IgD-negative memory B cell (primary cell): ENCODE data around the gene STH. TPM values are rescaled to one million over a fixed set of nuclear protein-coding genes. Genes with fewer than 3 reads are reported as not detected.
"Not testable (repeated sequence)": the region's sequence is repeated elsewhere in the genome, so short reads cannot be mapped to it uniquely, and the experiment has no call there.

Experiments used
- H3K27ac Mint-ChIP-seq, 3 donors: one replicate each; pipeline ENCODE4 v1.8.0; 2020 to 2022; ENCODE audit warnings: mild to moderate bottlenecking in 3 of 3, mixed read lengths in 3 of 3, moderate library complexity in 1 of 3
- H3K27me3 Mint-ChIP-seq: one replicate; pipeline ENCODE4 v1.8.0; 2021; ENCODE audit warnings: mixed read lengths
- H3K36me3 Mint-ChIP-seq: one replicate; pipeline ENCODE4 v1.8.0; 2020; ENCODE audit warnings: mild to moderate bottlenecking, mixed read lengths
- H3K4me1 Mint-ChIP-seq, 3 donors: one replicate each; pipeline ENCODE4 v1.8.0; 2020 to 2022; ENCODE audit warnings: mixed read lengths in 3 of 3, mild to moderate bottlenecking in 1 of 3
- H3K4me3 Mint-ChIP-seq, 4 donors: one replicate each; pipeline ENCODE4 v1.8.0; 2020 to 2022; ENCODE audit warnings: mild to moderate bottlenecking in 4 of 4, mixed read lengths in 4 of 4, moderate library complexity in 3 of 4
- H3K9me3 Mint-ChIP-seq, 3 donors: one replicate each; pipeline ENCODE4 v1.8.0; 2020 to 2021; ENCODE audit warnings: mixed read lengths in 3 of 3, mild to moderate bottlenecking in 1 of 3
- polyA plus RNA-seq: library from polyadenylated mRNA; unstranded; fragments of 300-500 nt; fragmentation: Illumina TruSeq; gene quantifications from one replicate; pipeline ENCODE4 v1.2.3, GENCODE V29; 2021

Gene STH
- polyA plus RNA-seq, 1 donor from 2014 or later = not detected

DNA sequence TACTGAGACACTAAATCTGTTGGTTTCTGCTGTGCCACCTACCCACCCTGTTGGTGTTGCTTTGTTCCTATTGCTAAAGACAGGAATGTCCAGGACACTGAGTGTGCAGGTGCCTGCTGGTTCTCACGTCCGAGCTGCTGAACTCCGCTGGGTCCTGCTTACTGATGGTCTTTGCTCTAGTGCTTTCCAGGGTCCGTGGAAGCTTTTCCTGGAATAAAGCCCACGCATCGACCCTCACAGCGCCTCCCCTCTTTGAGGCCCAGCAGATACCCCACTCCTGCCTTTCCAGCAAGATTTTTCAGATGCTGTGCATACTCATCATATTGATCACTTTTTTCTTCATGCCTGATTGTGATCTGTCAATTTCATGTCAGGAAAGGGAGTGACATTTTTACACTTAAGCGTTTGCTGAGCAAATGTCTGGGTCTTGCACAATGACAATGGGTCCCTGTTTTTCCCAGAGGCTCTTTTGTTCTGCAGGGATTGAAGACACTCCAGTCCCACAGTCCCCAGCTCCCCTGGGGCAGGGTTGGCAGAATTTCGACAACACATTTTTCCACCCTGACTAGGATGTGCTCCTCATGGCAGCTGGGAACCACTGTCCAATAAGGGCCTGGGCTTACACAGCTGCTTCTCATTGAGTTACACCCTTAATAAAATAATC is 14.6 kb downstream of the STH start:
- Mint-ChIP-seq H3K9me3 (no peaks in the 10 kb centered on the region), H3K4me3 (no peak overlapping the region)

GRCh38 chr17:46019408-46019925 is 20.4 kb downstream of the STH start:
- peaks cover 12 to 16% (median 13%) of the 10 kb centered on the region in 3 donors for H3K4me1 Mint-ChIP-seq
- H3K27ac Mint-ChIP-seq = peak overlapping the region; percentile 84 to 97 (median 95)
- H3K9me3 Mint-ChIP-seq, H3K36me3 Mint-ChIP-seq, H3K27me3 Mint-ChIP-seq: not testable (repeated sequence)
- H3K4me3 Mint-ChIP-seq = peak overlapping the region in 3 of 4 donors; percentile 32 to 74 (median 45)

More for the DNA sequence above, 14.6 kb downstream of the STH start:
- Mint-ChIP-seq H3K27ac (no peak overlapping the region), H3K27me3 (no peaks in the 10 kb centered on the region), H3K36me3 (no peaks in the 10 kb centered on the region), H3K4me1 (peaks cover 0 to 3% (median 3%) of the 10 kb centered on the region in 3 donors)

- Mint-ChIP-seq H3K27ac (peak overlapping the region; percentile 84 to 97 (median 95)), H3K27me3 (no peaks in the 10 kb centered on the region), H3K9me3 (no peaks in the 10 kb centered on the region), H3K4me1 (peaks cover 12 to 17% (median 14%) of the 10 kb centered on the region in 3 donors), H3K4me3 (peak overlapping the region; percentile 30 to 74 (median 38)), H3K36me3 (no peaks in the 10 kb centered on the region)
These were observed 21.1 kb downstream of the STH start for GRCh38 chr17:46020023-46020761.

DNA sequence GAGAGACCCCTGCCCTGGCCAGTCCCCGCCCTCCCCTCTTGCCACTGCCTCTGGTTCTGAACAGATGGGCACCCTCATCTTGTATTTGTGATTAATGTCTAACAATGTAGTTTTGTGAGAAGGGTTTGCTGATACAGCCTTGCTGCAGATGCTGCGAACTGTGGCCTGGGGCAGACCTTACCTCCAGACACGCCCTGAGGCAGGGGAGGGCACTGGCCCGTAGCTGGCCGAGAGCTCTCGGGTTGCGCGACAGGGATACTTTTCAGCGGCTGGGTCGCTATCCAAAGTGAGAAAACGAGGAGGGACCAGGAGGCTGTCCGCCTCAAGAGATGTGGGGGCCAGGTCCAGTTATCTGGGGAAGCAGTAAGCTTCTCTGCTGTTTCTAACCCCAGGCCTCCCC is 21.9 kb downstream of the STH start:
- H3K27me3 Mint-ChIP-seq = no peaks in the 10 kb centered on the region
- H3K4me1 Mint-ChIP-seq = peaks cover 18 to 25% (median 22%) of the 10 kb centered on the region in 3 donors
- peak overlapping the region; percentile 84 to 97 (median 95) for H3K27ac Mint-ChIP-seq
- H3K4me3 Mint-ChIP-seq = no peak overlapping the region
- no peaks in the 10 kb centered on the region for H3K36me3 Mint-ChIP-seq
- no peaks in the 10 kb centered on the region for H3K9me3 Mint-ChIP-seq

GRCh38 chr17:46023366-46023765 is 24.3 kb downstream of the STH start:
- H3K27me3 Mint-ChIP-seq, H3K4me3 Mint-ChIP-seq, H3K9me3 Mint-ChIP-seq, H3K36me3 Mint-ChIP-seq: not testable (repeated sequence)
- Mint-ChIP-seq H3K4me1 (peaks cover 37 to 44% (median 42%) of the 10 kb centered on the region in 3 donors), H3K27ac (peak overlapping the region in 1 of 3 donors; percentile 36)

GRCh38 chr17:46023783-46024388 is 24.8 kb downstream of the STH start:
- Mint-ChIP-seq H3K27ac (peak overlapping the region in 2 of 3 donors; percentile 36 to 71), H3K4me3 (no peak overlapping the region), H3K9me3 (no peaks in the 10 kb centered on the region), H3K4me1 (peaks cover 40 to 47% (median 47%) of the 10 kb centered on the region in 3 donors), H3K36me3 (no peaks in the 10 kb centered on the region), H3K27me3 (no peaks in the 10 kb centered on the region)

DNA sequence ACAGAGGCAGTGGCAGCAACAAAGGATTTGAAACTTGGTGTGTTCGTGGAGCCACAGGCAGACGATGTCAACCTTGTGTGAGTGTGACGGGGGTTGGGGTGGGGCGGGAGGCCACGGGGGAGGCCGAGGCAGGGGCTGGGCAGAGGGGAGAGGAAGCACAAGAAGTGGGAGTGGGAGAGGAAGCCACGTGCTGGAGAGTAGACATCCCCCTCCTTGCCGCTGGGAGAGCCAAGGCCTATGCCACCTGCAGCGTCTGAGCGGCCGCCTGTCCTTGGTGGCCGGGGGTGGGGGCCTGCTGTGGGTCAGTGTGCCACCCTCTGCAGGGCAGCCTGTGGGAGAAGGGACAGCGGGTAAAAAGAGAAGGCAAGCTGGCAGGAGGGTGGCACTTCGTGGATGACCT is 25.5 kb downstream of the STH start:
- Mint-ChIP-seq H3K4me1 (peaks cover 47 to 52% (median 52%) of the 10 kb centered on the region in 3 donors), H3K27ac (peak overlapping the region in 1 of 3 donors; percentile 71), H3K9me3 (no peaks in the 10 kb centered on the region), H3K4me3 (peak overlapping the region in 2 of 4 donors; percentile 39 to 63), H3K36me3 (no peaks in the 10 kb centered on the region), H3K27me3 (no peaks in the 10 kb centered on the region)

GRCh38 chr17:46025060-46025459 is 26.0 kb downstream of the STH start:
- H3K4me1 Mint-ChIP-seq = peaks cover 44 to 50% (median 48%) of the 10 kb centered on the region in 3 donors
- H3K27me3 Mint-ChIP-seq = no peaks in the 10 kb centered on the region
- H3K4me3 Mint-ChIP-seq = peak overlapping the region in 2 of 4 donors; percentile 38 to 87
- H3K9me3 Mint-ChIP-seq = no peaks in the 10 kb centered on the region
- peaks cover under 1% of the 10 kb centered on the region for H3K36me3 Mint-ChIP-seq
- H3K27ac Mint-ChIP-seq = peak overlapping the region; percentile 40 to 96 (median 46)

GRCh38 chr17:46025510-46026165 is 26.6 kb downstream of the STH start:
- H3K4me1 Mint-ChIP-seq = peaks cover 39 to 48% (median 42%) of the 10 kb centered on the region in 3 donors
- H3K36me3 Mint-ChIP-seq = peaks cover 6% of the 10 kb centered on the region
- no peaks in the 10 kb centered on the region for H3K9me3 Mint-ChIP-seq
- H3K27me3 Mint-ChIP-seq = no peaks in the 10 kb centered on the region
- peak overlapping the region in 3 of 4 donors; percentile 64 to 87 (median 78) for H3K4me3 Mint-ChIP-seq
- H3K27ac Mint-ChIP-seq = peak overlapping the region; percentile 40 to 96 (median 94)

DNA sequence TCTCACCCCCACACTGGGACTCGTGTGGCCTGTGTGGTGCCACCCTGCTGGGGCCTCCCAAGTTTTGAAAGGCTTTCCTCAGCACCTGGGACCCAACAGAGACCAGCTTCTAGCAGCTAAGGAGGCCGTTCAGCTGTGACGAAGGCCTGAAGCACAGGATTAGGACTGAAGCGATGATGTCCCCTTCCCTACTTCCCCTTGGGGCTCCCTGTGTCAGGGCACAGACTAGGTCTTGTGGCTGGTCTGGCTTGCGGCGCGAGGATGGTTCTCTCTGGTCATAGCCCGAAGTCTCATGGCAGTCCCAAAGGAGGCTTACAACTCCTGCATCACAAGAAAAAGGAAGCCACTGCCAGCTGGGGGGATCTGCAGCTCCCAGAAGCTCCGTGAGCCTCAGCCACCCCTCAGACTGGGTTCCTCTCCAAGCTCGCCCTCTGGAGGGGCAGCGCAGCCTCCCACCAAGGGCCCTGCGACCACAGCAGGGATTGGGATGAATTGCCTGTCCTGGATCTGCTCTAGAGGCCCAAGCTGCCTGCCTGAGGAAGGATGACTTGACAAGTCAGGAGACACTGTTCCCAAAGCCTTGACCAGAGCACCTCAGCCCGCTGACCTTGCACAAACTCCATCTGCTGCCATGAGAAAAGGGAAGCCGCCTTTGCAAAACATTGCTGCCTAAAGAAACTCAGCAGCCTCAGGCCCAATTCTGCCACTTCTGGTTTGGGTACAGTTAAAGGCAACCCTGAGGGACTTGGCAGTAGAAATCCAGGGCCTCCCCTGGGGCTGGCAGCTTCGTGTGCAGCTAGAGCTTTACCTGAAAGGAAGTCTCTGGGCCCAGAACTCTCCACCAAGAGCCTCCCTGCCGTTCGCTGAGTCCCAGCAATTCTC is 27.4 kb downstream of the STH start:
- no peaks in the 10 kb centered on the region for H3K27me3 Mint-ChIP-seq
- peak overlapping the region; percentile 40 to 96 (median 94) for H3K27ac Mint-ChIP-seq
- peak overlapping the region in 3 of 4 donors; percentile 64 to 87 (median 82) for H3K4me3 Mint-ChIP-seq
- H3K4me1 Mint-ChIP-seq = peaks cover 38 to 44% (median 42%) of the 10 kb centered on the region in 3 donors
- peaks cover 9% of the 10 kb centered on the region for H3K36me3 Mint-ChIP-seq
- H3K9me3 Mint-ChIP-seq = no peaks in the 10 kb centered on the region

DNA sequence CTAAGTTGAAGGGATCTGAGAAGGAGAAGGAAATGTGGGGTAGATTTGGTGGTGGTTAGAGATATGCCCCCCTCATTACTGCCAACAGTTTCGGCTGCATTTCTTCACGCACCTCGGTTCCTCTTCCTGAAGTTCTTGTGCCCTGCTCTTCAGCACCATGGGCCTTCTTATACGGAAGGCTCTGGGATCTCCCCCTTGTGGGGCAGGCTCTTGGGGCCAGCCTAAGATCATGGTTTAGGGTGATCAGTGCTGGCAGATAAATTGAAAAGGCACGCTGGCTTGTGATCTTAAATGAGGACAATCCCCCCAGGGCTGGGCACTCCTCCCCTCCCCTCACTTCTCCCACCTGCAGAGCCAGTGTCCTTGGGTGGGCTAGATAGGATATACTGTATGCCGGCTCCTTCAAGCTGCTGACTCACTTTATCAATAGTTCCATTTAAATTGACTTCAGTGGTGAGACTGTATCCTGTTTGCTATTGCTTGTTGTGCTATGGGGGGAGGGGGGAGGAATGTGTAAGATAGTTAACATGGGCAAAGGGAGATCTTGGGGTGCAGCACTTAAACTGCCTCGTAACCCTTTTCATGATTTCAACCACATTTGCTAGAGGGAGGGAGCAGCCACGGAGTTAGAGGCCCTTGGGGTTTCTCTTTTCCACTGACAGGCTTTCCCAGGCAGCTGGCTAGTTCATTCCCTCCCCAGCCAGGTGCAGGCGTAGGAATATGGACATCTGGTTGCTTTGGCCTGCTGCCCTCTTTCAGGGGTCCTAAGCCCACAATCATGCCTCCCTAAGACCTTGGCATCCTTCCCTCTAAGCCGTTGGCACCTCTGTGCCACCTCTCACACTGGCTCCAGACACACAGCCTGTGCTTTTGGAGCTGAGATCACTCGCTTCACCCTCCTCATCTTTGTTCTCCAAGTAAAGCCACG is 28.3 kb downstream of the STH start:
- Mint-ChIP-seq H3K9me3 (no peaks in the 10 kb centered on the region), H3K27me3 (no peaks in the 10 kb centered on the region), H3K36me3 (peaks cover 9% of the 10 kb centered on the region), H3K27ac (peak overlapping the region; percentile 40 to 94 (median 71)), H3K4me3 (peak overlapping the region in 3 of 4 donors; percentile 31 to 82 (median 52)), H3K4me1 (peaks cover 38 to 44% (median 42%) of the 10 kb centered on the region in 3 donors)

DNA sequence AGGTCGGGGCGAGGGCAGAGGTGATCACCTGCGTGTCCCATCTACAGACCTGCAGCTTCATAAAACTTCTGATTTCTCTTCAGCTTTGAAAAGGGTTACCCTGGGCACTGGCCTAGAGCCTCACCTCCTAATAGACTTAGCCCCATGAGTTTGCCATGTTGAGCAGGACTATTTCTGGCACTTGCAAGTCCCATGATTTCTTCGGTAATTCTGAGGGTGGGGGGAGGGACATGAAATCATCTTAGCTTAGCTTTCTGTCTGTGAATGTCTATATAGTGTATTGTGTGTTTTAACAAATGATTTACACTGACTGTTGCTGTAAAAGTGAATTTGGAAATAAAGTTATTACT is 28.9 kb downstream of the STH start:
- Mint-ChIP-seq H3K4me1 (peaks cover 38 to 44% (median 42%) of the 10 kb centered on the region in 3 donors), H3K27me3 (no peaks in the 10 kb centered on the region), H3K36me3 (peaks cover 11% of the 10 kb centered on the region), H3K4me3 (peak overlapping the region in 2 of 4 donors; percentile 11 to 42), H3K9me3 (no peaks in the 10 kb centered on the region), H3K27ac (peak overlapping the region; percentile 40 to 57 (median 47))

DNA sequence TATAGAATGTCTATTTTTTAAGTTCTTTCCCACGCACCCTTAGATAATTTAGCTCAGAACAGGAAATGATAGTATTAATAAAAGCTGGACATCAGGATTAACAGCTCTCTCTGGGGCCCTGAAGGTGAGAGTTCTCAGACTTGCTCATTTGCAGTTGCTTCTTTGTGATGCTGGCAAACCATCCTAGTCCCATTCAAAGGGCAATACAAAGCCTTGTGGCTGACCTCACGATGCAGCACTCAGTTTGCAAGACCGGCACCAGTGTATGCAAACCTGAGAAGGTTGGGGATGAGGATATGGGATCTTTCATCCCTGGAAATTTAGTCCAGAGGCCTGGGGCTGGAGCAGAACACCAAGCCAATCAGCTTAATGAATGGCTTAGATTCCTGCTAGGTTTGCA is 29.3 kb downstream of the STH start:
- no peaks in the 10 kb centered on the region for H3K9me3 Mint-ChIP-seq
- peaks cover 38 to 44% (median 39%) of the 10 kb centered on the region in 3 donors for H3K4me1 Mint-ChIP-seq
- no peaks in the 10 kb centered on the region for H3K27me3 Mint-ChIP-seq
- peaks cover 11% of the 10 kb centered on the region for H3K36me3 Mint-ChIP-seq
- H3K27ac Mint-ChIP-seq = peak overlapping the region; percentile 40 to 92 (median 57)
- peak overlapping the region in 2 of 4 donors; percentile 11 to 42 for H3K4me3 Mint-ChIP-seq
